GM18909 (cell line): ENCODE measurements around the gene MAMDC4.
"Not testable (repeated sequence)": the region's sequence is repeated elsewhere in the genome, so short reads cannot be mapped to it uniquely, and the experiment has no call there.

Experiments
- ATAC-seq: cut with Tn5 transposase; IDR thresholded peaks from one replicate; pipeline ENCODE4 v1.9.1; 2021; ENCODE audit warnings: mild to moderate bottlenecking; ENCODE audit not compliant: unreplicated experiment, poor library complexity

MAMDC4 gene

GRCh38 chr9:136837856-136838277, 14.3 kb upstream of the MAMDC4 start:
- ATAC-seq: not testable (repeated sequence)

- ATAC-seq: no peak
Measured at GRCh38 chr9:136838314-136839228, 13.6 kb upstream of the MAMDC4 start.

- ATAC-seq: no peak
Measured at GRCh38 chr9:136839229-136840139, 12.7 kb upstream of the MAMDC4 start.

GRCh38 chr9:136840140-136840876, 11.8 kb upstream of the MAMDC4 start:
- no peak for ATAC-seq

GRCh38 chr9:136840877-136841645, 11.1 kb upstream of the MAMDC4 start:
- no peak for ATAC-seq

- not testable (repeated sequence) for ATAC-seq
Measured at GRCh38 chr9:136841646-136842379, 10.3 kb upstream of the MAMDC4 start.

GRCh38 chr9:136842380-136842948, 9.7 kb upstream of the MAMDC4 start, which contains the start of gene AJM1:
AJM1 (plus strand) TSS chr9:136842478; CDS start chr9:136844415, 1,937 bp downstream.
- peak; percentile 74 for ATAC-seq

- not testable (repeated sequence) for ATAC-seq
Measured at GRCh38 chr9:136843159-136843800, 8.9 kb upstream of the MAMDC4 start.

GRCh38 chr9:136843801-136844740, 8.1 kb upstream of the MAMDC4 start:
- ATAC-seq: not testable (repeated sequence)

- no peak for ATAC-seq
Measured at GRCh38 chr9:136844761-136845464, 7.2 kb upstream of the MAMDC4 start.

- ATAC-seq: no peak
Measured at GRCh38 chr9:136845465-136846260, 6.5 kb upstream of the MAMDC4 start.

- ATAC-seq: no peak
Measured at GRCh38 chr9:136846376-136847087, 5.6 kb upstream of the MAMDC4 start.

- no peak for ATAC-seq
Measured at GRCh38 chr9:136847088-136847825, 4.9 kb upstream of the MAMDC4 start.

- no peak for ATAC-seq
Measured at GRCh38 chr9:136847826-136848392, 4.2 kb upstream of the MAMDC4 start.
